ENCODE results near the gene TARS2. TPM values are rescaled to one million over a fixed set of nuclear protein-coding genes. Genes with fewer than 3 reads are reported as not detected.
A peak's percentile ranks its signal among the peaks of the same experiment; 100 is the strongest.

The TARS2 gene
- total RNA-seq, 1 donor from 2014 or later: 23.2 TPM

- DNase-seq (ENCODE audit: extremely low spot score, unreplicated experiment): no peak
- Mint-ChIP-seq H3K9me3 (ENCODE audit: unreplicated experiment) (no peaks in the 10 kb centered on the region), H3K4me1 (ENCODE audit: unreplicated experiment) (peaks cover 21% of the 10 kb centered on the region), H3K36me3 (ENCODE audit: unreplicated experiment) (no peaks in the 10 kb centered on the region), H3K4me3 (ENCODE audit: unreplicated experiment) (no peak overlapping the region), H3K27ac (ENCODE audit: unreplicated experiment) (peak overlapping the region; percentile 88), H3K27me3 (ENCODE audit: unreplicated experiment) (no peaks in the 10 kb centered on the region)
- no peak for TF ChIP-seq CTCF (IDR thresholded peaks at IDR 0.05)
Observed at GRCh38 chr1:150536836-150537731, 49.9 kb downstream of the TARS2 start.

GRCh38 chr1:150537732-150538684 is 50.8 kb downstream of the TARS2 start:
- no peaks in the 10 kb centered on the region for H3K27me3 Mint-ChIP-seq (ENCODE audit: unreplicated experiment)
- TF ChIP-seq CTCF (IDR thresholded peaks at IDR 0.05): no peak
- peaks cover 15% of the 10 kb centered on the region for H3K4me1 Mint-ChIP-seq (ENCODE audit: unreplicated experiment)
- no peaks in the 10 kb centered on the region for H3K9me3 Mint-ChIP-seq (ENCODE audit: unreplicated experiment)
- H3K36me3 Mint-ChIP-seq (ENCODE audit: unreplicated experiment): no peaks in the 10 kb centered on the region
- H3K4me3 Mint-ChIP-seq (ENCODE audit: unreplicated experiment): no peak overlapping the region
- H3K27ac Mint-ChIP-seq (ENCODE audit: unreplicated experiment): peak overlapping the region; percentile 88
- DNase-seq (ENCODE audit: extremely low spot score, unreplicated experiment): no peak

GRCh38 chr1:150543500-150544143 is 56.4 kb downstream of the TARS2 start:
- no peak overlapping the region for H3K27ac Mint-ChIP-seq (ENCODE audit: unreplicated experiment)
- no peak for DNase-seq (ENCODE audit: extremely low spot score, unreplicated experiment)
- H3K4me3 Mint-ChIP-seq (ENCODE audit: unreplicated experiment): no peak overlapping the region
- H3K36me3 Mint-ChIP-seq (ENCODE audit: unreplicated experiment): no peaks in the 10 kb centered on the region
- TF ChIP-seq CTCF (IDR thresholded peaks at IDR 0.05): no peak
- H3K9me3 Mint-ChIP-seq (ENCODE audit: unreplicated experiment): no peaks in the 10 kb centered on the region
- H3K27me3 Mint-ChIP-seq (ENCODE audit: unreplicated experiment): no peaks in the 10 kb centered on the region
- peaks cover 5% of the 10 kb centered on the region for H3K4me1 Mint-ChIP-seq (ENCODE audit: unreplicated experiment)

GRCh38 chr1:150544204-150544603 is 57.0 kb downstream of the TARS2 start:
- no peaks in the 10 kb centered on the region for H3K9me3 Mint-ChIP-seq (ENCODE audit: unreplicated experiment)
- TF ChIP-seq CTCF (IDR thresholded peaks at IDR 0.05): no peak
- no peak overlapping the region for H3K27ac Mint-ChIP-seq (ENCODE audit: unreplicated experiment)
- H3K4me3 Mint-ChIP-seq (ENCODE audit: unreplicated experiment): no peak overlapping the region
- no peaks in the 10 kb centered on the region for H3K36me3 Mint-ChIP-seq (ENCODE audit: unreplicated experiment)
- no peak for DNase-seq (ENCODE audit: extremely low spot score, unreplicated experiment)
- peaks cover 3% of the 10 kb centered on the region for H3K4me1 Mint-ChIP-seq (ENCODE audit: unreplicated experiment)
- no peaks in the 10 kb centered on the region for H3K27me3 Mint-ChIP-seq (ENCODE audit: unreplicated experiment)

Measured in osteocyte (in vitro differentiated cells).